ENCODE measurements around the gene SPSB4. TPM values are rescaled to one million over a fixed set of nuclear protein-coding genes. Genes with fewer than 3 reads are reported as not detected.

Gene SPSB4
- total and polyA plus RNA-seq, 10 of the 15 experiments (the other 5 are each of a cell fraction or from before 2014, with no cell fraction given), result not detected

GRCh38 chr3:141150931-141151330, 99.8 kb downstream of the SPSB4 start:
- no peaks in the 10 kb centered on the region for H4K20me1 ChIP-seq (ENCODE audit: control insufficient read depth, insufficient read depth)
- FAIRE-seq (no peak), DNase-seq (ENCODE audit: low read depth, low spot score) (no peak), ATAC-seq (no peak)
- ChIA-PET SMC1A (ENCODE audit: uncharacterized antibody, unreplicated experiment) (no interaction called here), POLR2A (no interaction called here), CTCF (no interaction called here), RAD21 (ENCODE audit: unreplicated experiment) (no interaction called here)
- no peaks in the 10 kb centered on the region for H3K9me3 ChIP-seq (replicated peaks; ENCODE audit: control insufficient read depth, insufficient read depth, low read length)
- no peak overlapping the region for H3K4me2 ChIP-seq (ENCODE audit: control insufficient read depth, insufficient read depth)
- intact Hi-C loops (cut with micrococcal nuclease; ENCODE audit: unreplicated experiment), result no loop called here
- H3K36me3 ChIP-seq (ENCODE audit: control insufficient read depth in 2 of 2, insufficient read depth in 2 of 2, low read length in 1 of 2), result no peaks in the 10 kb centered on the region
- no peaks in the 10 kb centered on the region; a peak in 1 of 4 replicates for H3K27me3 ChIP-seq (replicated peaks in 1 of 2; ENCODE audit: control insufficient read depth in 2 of 2, insufficient read depth in 2 of 2, low read length in 1 of 2)
- no peak overlapping the region for H2AFZ ChIP-seq (ENCODE audit: control insufficient read depth, low read depth, low read length)
- H3K4me1 ChIP-seq (ENCODE audit: control insufficient read depth, insufficient read depth, low read length), result no peaks in the 10 kb centered on the region
- no peak overlapping the region for H3K9ac ChIP-seq (ENCODE audit: control insufficient read depth, insufficient read depth, low read length)
- H3K4me3 ChIP-seq, result no peak overlapping the region
- TF ChIP-seq ZBTB11 (CRISPR knock-in tag; IDR thresholded peaks at IDR 0.05), result no peak
- no peak for TF ChIP-seq CTCF (IDR thresholded peaks at IDR 0.05 in 2 of 3, conservative IDR thresholded peaks at IDR 0.05 in 1 of 3; ENCODE audit: control insufficient read depth in 2 of 3, extremely low read depth in 1 of 3, insufficient read depth in 1 of 3, low read depth in 3 of 3, low read length in 3 of 3)
- TF ChIP-seq BCL3 (IDR thresholded peaks at IDR 0.05; ENCODE audit: borderline replicate concordance, insufficient read depth, low read depth, low read length, poor library complexity, severe bottlenecking), result no peak
- WGBS (ENCODE audit: insufficient coverage, insufficient replicate concordance, low lambda C conversion rate, missing lambda C conversion rate), result 90% methylated on average over 2 of the region's 2 CpGs
- H3K79me2 ChIP-seq (ENCODE audit: control insufficient read depth, insufficient read depth, low read length), result no peaks in the 10 kb centered on the region
- in situ Hi-C loops (cut with MboI), result no loop called here
- no TSS peak for BruUV-seq (replicated peaks)
- H3K27ac ChIP-seq (ENCODE audit: control insufficient read depth, insufficient read depth), result no peak overlapping the region

Measured in GM12878 (cell line).